GM21723 (cell line): ENCODE data around the gene HIP1R.
"Not testable (repeated sequence)": the region's sequence is repeated elsewhere in the genome, so short reads cannot be mapped to it uniquely, and the experiment has no call there.

ENCODE experiments used
- ATAC-seq: cut with Tn5 transposase; IDR thresholded peaks from one replicate; pipeline ENCODE4 v1.9.1; 2021; ENCODE audit warnings: mild to moderate bottlenecking, moderate library complexity; ENCODE audit not compliant: unreplicated experiment

The HIP1R gene, protein sequence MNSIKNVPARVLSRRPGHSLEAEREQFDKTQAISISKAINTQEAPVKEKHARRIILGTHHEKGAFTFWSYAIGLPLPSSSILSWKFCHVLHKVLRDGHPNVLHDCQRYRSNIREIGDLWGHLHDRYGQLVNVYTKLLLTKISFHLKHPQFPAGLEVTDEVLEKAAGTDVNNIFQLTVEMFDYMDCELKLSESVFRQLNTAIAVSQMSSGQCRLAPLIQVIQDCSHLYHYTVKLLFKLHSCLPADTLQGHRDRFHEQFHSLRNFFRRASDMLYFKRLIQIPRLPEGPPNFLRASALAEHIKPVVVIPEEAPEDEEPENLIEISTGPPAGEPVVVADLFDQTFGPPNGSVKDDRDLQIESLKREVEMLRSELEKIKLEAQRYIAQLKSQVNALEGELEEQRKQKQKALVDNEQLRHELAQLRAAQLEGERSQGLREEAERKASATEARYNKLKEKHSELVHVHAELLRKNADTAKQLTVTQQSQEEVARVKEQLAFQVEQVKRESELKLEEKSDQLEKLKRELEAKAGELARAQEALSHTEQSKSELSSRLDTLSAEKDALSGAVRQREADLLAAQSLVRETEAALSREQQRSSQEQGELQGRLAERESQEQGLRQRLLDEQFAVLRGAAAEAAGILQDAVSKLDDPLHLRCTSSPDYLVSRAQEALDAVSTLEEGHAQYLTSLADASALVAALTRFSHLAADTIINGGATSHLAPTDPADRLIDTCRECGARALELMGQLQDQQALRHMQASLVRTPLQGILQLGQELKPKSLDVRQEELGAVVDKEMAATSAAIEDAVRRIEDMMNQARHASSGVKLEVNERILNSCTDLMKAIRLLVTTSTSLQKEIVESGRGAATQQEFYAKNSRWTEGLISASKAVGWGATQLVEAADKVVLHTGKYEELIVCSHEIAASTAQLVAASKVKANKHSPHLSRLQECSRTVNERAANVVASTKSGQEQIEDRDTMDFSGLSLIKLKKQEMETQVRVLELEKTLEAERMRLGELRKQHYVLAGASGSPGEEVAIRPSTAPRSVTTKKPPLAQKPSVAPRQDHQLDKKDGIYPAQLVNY

DNA sequence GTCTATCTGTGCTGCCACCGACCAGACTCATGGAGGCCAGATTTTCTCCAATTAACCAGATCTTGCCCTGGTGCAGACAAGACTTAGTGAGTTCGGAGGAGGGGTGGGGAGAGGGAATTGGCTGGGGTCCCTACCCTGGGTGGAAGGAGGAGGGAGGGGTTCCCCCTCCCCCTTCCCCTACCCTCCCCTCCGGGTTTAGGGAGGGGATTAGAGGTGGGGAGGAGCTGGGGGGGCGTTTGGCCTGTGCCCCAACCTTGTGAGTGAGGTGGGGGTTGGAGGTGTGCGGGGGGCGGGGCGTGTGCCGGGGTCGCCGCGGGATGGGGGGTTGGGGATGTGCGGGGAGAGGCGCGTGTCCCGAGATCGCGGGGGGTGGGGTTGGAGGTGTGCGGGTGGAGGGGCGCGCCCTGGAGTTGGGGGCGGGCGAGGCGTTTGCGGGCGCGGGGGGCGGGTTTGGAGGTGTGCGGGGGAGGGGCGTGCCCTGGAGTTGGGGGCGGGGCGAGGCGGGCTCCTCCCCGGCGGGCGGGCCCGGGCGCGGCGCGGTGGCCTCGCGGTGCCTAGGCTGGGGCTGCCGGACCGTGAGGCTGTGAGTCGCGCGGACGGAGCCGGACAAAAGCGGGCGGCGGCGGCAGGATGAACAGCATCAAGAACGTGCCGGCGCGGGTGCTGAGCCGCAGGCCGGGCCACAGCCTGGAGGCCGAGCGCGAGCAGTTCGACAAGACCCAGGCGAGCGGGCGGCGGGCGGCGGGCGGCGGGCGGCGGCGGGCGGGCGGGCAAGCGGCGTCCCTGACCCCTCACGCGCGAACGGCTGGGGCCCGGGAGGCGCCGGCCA lies at the start of gene HIP1R:
Gene HIP1R, plus strand, starts transcription at position 537 of the 829 bp plus-strand sequence. Its CDS starts 94 bp downstream, at position 631.
- peak; percentile 47 for ATAC-seq

DNA sequence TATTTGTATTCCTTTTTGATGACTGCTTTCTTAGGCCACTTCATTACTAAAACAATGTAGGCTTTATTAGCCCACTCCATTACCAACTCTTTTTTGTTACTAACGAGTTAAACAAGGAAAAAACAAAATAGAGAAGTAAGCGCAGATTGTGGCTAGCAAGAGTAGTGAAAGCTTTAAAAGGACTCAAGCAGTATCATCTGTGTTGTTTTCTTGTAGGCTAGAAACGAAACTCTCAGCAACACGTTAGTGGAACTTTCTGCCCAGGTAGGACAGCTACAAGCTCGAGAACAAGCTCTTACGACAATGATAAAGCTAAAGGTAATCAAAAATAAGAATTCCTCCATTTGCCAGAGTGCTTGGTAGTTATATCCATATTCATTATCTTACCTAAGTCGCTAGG lies 49.8 kb upstream of the HIP1R start:
- no peak for ATAC-seq

DNA sequence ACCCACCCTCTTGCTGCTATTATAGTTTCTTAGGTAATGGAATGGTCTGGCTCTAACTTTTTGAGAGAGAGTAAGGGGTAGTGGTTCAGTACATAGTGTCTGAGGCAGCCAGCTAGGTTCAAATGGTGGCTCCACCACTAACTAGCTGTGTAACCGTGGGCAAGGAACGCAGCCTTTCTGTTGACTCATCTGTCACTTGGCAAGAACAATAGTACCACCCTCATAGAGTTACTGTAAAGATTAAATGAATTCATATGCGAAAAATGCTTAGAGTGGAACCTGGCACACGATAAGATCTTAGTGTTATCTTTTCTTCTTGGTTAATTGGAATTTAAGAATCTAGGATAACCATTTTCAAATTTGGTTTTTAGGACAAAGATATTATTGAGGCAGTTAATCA lies 46.9 kb upstream of the HIP1R start:
- no peak for ATAC-seq

DNA sequence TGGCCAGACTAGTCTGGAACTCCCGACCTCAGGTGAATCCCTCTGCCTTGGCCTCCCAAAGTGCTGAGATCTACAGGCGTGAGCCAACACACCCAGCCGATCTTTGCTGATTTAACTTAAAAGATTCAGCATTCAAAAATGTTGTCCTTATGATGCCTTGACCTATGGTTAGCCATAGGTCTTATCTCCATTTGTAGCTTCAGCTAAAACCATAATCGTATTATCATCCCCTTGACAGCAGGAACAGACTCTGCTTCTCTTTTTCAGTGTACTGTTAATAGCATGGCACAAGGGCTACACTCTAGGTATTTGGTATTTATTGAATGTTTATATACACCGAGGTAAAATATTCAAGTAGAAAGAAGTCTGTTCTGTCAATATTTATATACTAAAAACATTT lies 45.6 kb upstream of the HIP1R start:
- ATAC-seq = no peak

DNA sequence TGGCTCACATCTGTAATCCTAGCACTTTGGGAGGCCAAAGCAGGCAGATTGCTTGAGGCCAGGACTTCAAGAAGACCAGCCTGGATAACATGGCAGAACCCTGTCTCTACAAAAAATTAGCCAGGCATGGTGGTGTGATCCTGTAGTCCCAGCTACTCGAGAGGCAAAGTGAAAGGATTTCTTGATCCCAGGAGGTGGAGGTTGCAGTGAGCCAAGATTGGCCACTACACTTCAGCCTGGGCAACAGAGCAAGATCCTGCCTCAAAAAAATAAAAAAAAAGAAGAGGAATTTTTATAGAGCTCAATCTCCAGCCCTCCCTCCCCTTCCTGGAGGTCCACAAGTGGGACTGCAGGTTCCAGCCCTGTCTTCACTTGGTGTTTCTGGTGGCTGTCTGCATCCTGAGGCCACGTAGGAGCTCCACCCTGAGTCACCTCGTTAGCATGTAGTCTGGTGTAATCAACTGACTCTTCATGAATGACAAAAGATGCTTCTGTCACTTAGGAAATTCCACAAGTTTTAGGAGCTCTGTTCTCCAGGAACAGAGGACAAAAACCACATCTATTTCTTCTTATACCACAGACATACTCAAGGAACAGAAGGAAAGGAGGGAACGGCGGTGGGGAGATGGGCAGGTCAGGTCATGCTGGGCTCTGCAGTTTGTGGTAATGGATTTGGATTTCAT lies 44.7 kb upstream of the HIP1R start:
- ATAC-seq = no peak

DNA sequence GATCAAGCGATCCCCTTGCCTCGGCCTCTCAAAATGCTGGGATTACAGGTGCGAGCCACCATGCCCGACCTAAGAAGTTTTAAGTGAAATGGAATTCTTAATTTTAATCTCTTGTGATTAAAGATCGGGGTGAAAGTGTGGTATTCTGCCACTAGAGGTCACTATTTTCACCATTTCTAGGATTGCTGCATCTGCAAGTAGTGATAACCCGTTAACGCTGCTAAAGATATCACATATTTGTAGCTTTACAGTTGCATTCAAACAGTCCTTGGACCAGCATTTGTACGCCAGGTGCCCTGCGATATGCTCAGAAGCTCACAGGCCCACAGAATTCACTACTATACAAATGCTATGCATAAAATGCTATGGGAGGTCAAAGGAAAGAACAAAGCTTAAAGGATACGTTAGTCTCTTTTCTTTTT lies 41.6 kb upstream of the HIP1R start:
- no peak for ATAC-seq

DNA sequence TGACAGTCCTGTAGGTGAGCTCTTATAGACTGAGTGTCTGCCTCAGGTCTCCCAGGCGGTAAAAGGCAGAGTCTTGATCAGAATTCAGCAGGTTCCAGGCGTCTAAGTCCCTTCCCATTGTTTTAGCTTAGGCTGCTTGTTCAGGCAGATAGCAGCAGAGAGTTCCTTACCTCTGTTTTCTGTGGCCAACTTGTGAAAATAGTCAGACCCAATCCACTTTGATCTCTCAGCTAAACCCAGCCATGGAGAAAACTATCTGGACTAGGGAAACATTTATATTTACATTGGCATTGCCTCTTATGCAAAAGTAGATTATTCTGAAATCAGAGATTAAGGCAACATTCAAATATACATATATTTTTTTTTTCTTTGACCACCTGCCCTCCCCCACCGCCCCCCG lies 39.5 kb upstream of the HIP1R start:
- no peak for ATAC-seq

DNA sequence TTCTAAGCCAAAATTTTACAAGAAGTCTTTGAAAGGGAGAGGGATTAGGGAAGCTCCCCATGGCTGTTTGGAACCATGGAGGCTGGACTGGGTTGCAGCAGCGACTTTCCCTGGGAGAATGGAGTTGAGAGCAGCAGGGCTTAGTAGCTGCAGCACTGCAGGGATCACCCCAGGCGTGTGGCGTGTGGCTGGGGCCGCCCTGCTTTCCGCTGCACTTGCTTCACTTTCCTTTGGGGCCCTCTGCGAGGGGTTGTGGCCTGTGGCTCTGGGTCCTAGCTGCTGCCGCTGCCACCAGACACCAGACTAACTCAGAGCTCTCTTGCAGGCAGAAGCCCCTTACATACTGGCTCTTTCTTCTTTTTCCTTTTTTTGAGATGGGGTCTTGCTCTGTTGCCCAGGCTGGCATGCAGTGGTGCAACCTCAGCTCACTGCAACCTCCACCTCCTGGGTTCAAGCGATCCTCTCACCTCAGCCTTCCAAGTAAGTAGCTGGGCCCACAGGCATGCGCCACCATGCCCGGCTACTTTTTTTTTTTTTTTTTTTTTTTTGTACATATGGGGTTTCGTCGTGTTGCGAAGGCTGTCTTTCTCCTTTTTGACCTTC lies 35.5 kb upstream of the HIP1R start:
- no peak for ATAC-seq

DNA sequence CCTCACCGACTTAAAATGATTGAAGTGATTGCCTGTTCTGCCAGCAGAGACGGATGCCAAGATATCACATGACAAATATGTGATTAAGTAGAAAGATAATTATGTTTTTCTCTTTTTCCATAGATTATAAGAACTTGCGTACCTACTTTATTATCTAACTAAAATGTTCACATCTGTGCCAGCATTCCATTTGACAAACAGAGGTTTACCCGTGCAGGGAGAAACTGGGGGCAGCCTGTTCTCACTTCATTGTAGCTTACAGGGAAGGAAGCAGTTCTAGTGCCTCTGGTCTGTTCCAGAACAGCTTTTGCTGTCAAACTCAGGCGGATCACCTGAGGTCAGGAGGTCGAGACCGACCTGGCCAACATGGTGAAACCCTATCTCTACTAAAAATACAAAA lies 31.3 kb upstream of the HIP1R start:
- ATAC-seq = no peak

DNA sequence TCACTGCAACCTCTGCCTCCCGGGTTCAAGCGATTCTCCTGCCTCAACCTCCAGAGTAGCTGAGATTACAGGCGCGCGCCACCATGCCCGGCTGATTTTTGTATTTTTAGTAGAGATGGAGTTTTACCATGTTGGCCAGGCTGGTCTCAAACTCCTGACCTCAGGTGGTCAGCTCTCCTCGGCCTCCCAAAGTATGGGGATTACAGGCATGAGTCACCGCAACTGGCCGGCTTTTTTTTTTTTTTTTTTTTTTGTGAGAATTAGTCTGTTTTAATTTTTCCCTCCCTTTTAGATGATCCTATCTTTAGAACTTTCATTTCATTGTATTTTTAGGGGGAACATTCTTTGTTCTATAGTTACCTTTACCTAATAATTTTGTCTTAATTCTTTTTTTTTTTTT lies 30.3 kb upstream of the HIP1R start:
- not testable (repeated sequence) for ATAC-seq

DNA sequence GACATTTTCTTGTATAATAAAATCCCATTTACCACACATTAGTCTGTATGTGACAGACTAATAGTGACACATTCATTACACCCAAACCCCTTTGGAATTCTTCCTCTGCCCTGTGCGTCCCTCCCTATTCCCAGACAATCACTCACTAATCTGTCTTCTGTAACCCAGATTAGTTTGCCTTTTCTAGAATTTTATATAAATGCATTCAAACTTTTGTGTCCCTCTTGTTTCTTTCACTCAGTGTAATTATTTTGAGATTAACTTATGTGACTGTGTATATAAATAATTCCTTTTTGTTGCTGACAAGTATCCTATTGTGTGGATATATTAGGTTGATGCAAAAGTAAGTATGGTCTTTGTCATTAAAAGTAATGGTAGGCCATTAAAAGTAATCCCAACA lies 27.6 kb upstream of the HIP1R start:
- ATAC-seq = no peak

DNA sequence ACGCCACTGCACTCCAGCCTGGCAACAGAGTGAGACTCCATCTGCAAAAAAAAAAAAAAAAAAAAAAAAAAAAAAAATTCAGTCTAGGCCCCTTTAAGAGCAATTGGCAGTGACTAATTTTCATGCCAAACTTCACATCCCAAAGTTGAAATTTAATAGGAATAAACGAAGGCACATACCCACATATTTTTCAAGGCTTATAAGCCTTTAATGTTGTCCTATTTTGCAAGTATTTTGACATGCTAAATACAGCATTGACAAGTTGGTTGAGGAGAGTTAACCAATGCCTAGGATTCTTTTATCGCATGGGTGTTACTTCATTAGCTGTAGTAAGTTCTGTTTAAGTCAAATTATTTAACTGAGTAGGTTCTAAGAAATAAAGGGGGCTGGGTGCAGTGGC lies 23.5 kb upstream of the HIP1R start:
- no peak for ATAC-seq

DNA sequence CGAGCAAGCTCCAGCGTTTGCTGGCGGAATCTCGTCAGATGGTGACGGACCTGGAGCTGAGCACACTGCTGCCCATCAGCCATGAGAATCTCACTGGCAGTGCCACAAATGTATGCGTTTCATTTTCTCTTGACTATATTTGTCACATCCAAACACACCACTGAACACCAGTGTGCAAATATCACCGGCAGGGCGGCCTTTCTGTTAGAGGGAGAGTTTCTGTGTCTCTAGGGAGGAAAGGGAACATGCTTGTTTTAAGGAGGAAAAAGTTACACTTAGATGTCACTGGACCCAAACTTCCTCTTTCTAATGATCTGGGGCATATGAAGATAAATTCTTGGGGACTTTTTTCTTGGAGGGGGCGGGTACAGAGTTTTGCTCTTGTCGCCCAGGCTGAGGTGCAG lies 21.9 kb upstream of the HIP1R start:
- ATAC-seq = peak; percentile 46

DNA sequence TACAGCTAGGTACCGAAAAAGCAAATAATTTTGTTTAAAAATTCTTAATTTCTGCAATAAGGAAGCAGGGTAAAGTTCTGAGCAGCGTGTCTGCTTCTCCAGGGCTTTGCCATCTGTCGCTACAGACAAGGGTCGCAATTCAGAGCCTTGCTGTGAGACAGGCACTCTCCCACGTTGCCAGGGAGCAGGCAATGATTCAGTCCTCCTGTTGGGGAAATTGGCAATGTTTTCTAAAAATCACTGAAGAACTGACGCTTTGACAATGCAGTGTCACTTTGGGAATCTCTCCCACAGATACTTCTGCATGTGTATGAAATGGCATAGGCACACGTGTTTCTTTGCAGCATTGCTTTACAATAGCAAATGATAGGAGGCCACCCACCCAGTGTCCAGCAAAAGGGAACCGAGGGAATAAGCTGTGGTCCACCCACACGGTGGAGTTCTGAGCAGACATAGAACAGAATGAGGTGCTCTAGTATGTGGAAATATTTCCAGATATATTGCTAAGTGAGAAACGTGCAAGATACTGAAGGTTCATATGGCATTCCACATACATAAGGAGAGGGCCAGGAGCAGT lies 16.0 kb upstream of the HIP1R start:
- ATAC-seq = no peak

DNA sequence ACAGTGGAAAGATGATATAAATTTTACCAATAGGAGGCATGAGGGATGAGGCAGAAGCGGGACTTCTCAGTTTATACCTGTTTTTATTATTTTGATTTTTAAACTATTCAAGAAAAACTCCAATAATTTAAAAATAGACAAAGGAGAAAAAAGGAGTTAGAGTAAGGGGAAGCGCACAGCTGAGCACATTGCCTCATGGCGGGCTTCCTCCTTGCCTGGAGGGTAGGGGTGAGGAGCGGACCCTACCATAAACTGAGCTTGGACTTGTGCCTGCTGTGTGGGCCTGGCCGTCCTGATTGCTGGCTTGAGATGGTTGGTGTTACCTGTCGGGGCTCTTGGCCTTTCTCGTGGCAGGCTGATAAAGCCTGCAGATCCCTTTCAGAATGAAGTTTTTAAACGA lies 15.1 kb upstream of the HIP1R start:
- ATAC-seq = no peak

DNA sequence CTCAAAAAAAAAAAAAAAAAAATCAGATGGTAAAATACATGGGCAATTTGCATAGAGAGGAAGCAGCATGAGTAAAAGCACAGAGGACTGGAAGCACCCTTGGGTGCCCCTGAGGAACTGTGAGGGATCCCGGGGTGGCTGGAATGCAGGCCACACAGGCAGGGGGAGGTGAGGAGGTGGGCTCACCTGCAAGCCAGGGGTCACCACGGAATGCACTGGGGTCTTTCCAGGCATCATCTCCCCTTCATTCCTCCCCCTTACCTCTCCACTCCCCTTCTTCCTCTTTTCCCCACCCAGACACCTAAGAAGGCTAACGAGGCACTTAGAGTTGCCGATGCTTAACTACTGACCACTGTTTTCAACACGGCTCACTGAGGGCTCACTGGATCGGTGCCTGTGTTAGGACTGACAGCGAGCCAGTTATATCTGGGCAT lies 14.4 kb upstream of the HIP1R start:
- ATAC-seq = peak; percentile 48

DNA sequence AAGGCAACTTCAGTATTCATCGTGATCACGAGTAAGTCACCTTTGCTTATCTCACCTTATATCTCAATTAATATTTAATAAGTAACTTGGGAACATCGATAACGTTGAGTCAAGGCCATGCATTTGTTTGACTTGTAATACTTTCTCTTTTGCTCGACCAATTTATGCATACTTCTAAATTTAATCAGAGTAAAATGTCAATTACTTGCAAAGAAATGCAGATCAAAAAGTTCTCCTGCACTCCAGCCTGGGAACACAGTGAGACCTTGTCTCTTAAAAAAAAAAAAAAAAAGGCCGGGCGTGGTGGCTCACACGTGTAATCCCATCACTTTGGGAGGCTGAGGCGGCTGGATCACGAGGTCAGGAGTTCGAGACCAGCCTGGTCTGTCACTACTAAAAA lies 11.8 kb upstream of the HIP1R start:
- no peak for ATAC-seq

DNA sequence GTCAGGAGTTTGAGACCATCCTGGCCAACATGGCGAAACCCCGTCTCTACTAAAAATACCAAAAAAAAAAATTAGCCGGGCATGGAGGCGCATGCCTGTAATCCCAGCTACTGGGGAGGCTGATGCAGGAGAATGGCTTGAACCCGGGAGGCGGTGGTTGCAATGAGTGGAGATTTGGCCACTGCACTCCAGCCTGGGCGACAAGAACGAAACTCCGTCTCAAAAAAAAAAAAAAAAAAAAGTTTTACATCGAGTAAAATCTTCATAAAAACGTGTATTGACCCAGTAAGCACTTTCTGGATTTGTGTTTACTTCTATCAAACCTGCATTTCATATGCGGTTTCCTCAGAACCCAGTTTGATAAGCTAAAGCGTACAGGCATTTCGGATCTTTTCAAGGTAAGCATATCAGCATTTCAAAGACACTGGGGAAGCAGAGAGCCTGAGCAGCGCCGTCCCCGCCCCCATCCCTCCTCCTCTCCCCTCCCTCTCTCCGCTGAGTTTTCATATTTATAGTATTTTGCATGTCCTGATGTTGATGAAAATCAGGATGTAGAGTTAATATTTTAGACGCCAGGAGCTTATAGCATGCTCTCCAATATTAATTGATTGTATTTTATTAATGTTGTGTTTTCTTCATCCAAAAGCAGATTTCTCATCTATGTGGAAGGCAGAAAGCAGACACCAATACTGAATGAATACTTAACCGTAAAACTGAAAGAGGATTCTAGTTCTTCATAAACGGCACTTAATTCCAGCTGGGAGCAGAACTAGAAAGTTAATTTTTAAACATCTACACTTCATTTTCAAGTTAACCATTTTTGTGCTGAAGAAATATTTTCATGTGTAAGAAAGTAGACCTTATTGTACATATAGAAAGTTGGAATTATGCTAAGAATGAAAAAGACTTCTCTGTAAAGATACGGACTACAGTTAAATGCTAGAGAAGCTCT lies 9.2 kb upstream of the HIP1R start:
- no peak for ATAC-seq
